CD4-positive, alpha-beta T cell (primary cell): ENCODE data around the gene IL33. TPM values are rescaled to one million over a fixed set of nuclear protein-coding genes. Genes with fewer than 3 reads are reported as not detected.

ENCODE experiments used
- ATAC-seq: fragments of 200-7000 bp; cut with Tn5 transposase; one replicate; pipeline ENCODE4 v1.10.0; 2022; ENCODE audit warnings: mild to moderate bottlenecking; ENCODE audit not compliant: poor library complexity
- CTCF ChIA-PET: fragments of 350-600 bp; sonication (Branson Sonifier 250); formaldehyde crosslinking; loops from one replicate; lab custom pipeline; 2021; ENCODE audit warnings: antibody characterized with exemption, inconsistent platforms; lab: Charles Lee
- POLR2A ChIA-PET: fragments of 350-600 bp; sonication (Branson Sonifier 250); formaldehyde crosslinking; loops from one replicate; lab custom pipeline; 2021; ENCODE audit warnings: antibody characterized with exemption, inconsistent platforms; lab: Charles Lee
- DNase-seq, 14 experiments: peaks; one replicate each; pipeline ENCODE4 v3.0.0-alpha.2; 2013 to 2020; ENCODE audit warnings: mixed read lengths in 2 of 14
- H3K27ac ChIP-seq, 2 donors: one replicate each; pipeline versions ENCODE4 v1.5.1 to v1.7.0; 2013; ENCODE audit warnings: low read length in 2 of 2, low read depth in 1 of 2, mild to moderate bottlenecking in 1 of 2
- H3K27me3 ChIP-seq, 2 experiments: 1 replicate in 1 of 2; 2 replicates in 1 of 2; pipeline versions ENCODE4 v1.6.1 to v1.7.0; 2013; ENCODE audit warnings: low read length in 2 of 2, control low read depth in 1 of 2, mild to moderate bottlenecking in 1 of 2, moderate library complexity in 1 of 2; ENCODE audit not compliant: insufficient read depth in 2 of 2, control insufficient read depth in 1 of 2
- H3K36me3 ChIP-seq: one replicate; pipeline ENCODE4 v1.6.1; 2013; ENCODE audit warnings: low read length, control low read depth; ENCODE audit not compliant: insufficient read depth
- H3K4me1 ChIP-seq: one replicate; pipeline ENCODE4 v1.6.1; 2013; ENCODE audit warnings: low read length, control low read depth; ENCODE audit not compliant: insufficient read depth
- H3K4me3 ChIP-seq: one replicate; pipeline ENCODE4 v1.5.1; 2013; ENCODE audit warnings: mild to moderate bottlenecking, low read length, moderate library complexity
- H3K9me3 ChIP-seq, 2 experiments: 1 replicate in 1 of 2; 2 replicates in 1 of 2; pipeline versions ENCODE4 v1.6.1 to v1.7.0; 2013; ENCODE audit warnings: low read length in 2 of 2, mild to moderate bottlenecking in 2 of 2, control low read depth in 1 of 2, moderate library complexity in 1 of 2; ENCODE audit not compliant: control insufficient read depth in 1 of 2, insufficient read depth in 1 of 2
- H3K27ac Mint-ChIP-seq: one replicate; pipeline ENCODE4 v1.8.0; 2020; ENCODE audit warnings: mixed read lengths
- H3K27me3 Mint-ChIP-seq: one replicate; pipeline ENCODE4 v1.8.0; 2021; ENCODE audit warnings: mixed read lengths
- H3K36me3 Mint-ChIP-seq: one replicate; pipeline ENCODE4 v1.8.0; 2021; ENCODE audit warnings: low read depth, mixed read lengths
- H3K4me1 Mint-ChIP-seq: one replicate; pipeline ENCODE4 v1.8.0; 2021; ENCODE audit warnings: low read depth, mixed read lengths
- H3K4me3 Mint-ChIP-seq: one replicate; pipeline ENCODE4 v1.8.0; 2020; ENCODE audit warnings: mild to moderate bottlenecking, mixed read lengths
- H3K9me3 Mint-ChIP-seq: one replicate; pipeline ENCODE4 v1.8.0; 2020; ENCODE audit warnings: mixed read lengths
- CTCF ChIP-seq: fragments of 200-600 bp; IDR thresholded peaks from one replicate; pipeline ENCODE4 v1.8.0; 2022; ENCODE audit warnings: antibody characterized with exemption, mild to moderate bottlenecking
- intact Hi-C, 2 experiments: fragments of 100-400 bp; cut with DNase I in 1 of 2; cut with micrococcal nuclease in 1 of 2; formaldehyde crosslinking; loops; one replicate each; pipeline versions ENCODE4 v1.15.1 to v1.9.0; 2023 to 2025; cut with DNase I, micrococcal nuclease
- total RNA-seq, 174 experiments: library from RNA in 2 of 174; stranded (reverse) in 2 of 174; gene quantifications; one replicate each; pipeline ENCODE4 v1.2.3 and lab custom pipeline; 2021 to 2026

Gene IL33
- total RNA-seq, 2 experiments from 2014 or later: not detected

GRCh38 chr9:6216951-6217350 is 1.3 kb downstream of the IL33 start:
- Histone ChIP-seq H3K27me3 (peaks cover 7 to 13% of the 10 kb centered on the region in 2 experiments), H3K4me3 (no peak overlapping the region), H3K27ac (no peak overlapping the region), H3K4me1 (no peaks in the 10 kb centered on the region), H3K9me3 (no peaks in the 10 kb centered on the region), H3K36me3 (no peaks in the 10 kb centered on the region)
- Mint-ChIP-seq H3K36me3 (no peaks in the 10 kb centered on the region), H3K27me3 (peaks cover 46% of the 10 kb centered on the region), H3K4me1 (no peaks in the 10 kb centered on the region), H3K9me3 (peaks cover 3% of the 10 kb centered on the region), H3K27ac (no peak overlapping the region), H3K4me3 (no peak overlapping the region)
- POLR2A ChIA-PET: no interaction called here
- no peak for TF ChIP-seq CTCF
- DNase-seq (no peak), ATAC-seq (no peak)
- intact Hi-C loops: no loop called here
- CTCF ChIA-PET: no interaction called here

GRCh38 chr9:6218099-6218502 is 2.5 kb downstream of the IL33 start:
- intact Hi-C loops: no loop called here
- CTCF ChIA-PET: no interaction called here
- Histone ChIP-seq H3K27me3 (peaks cover 7 to 13% of the 10 kb centered on the region in 2 experiments), H3K36me3 (no peaks in the 10 kb centered on the region), H3K27ac (no peak overlapping the region), H3K4me3 (no peak overlapping the region), H3K4me1 (no peaks in the 10 kb centered on the region), H3K9me3 (no peaks in the 10 kb centered on the region)
- H3K9me3 Mint-ChIP-seq: no peaks in the 10 kb centered on the region
- no peak overlapping the region for H3K27ac Mint-ChIP-seq
- POLR2A ChIA-PET: no interaction called here
- DNase-seq (no peak), ATAC-seq (no peak)
- H3K4me1 Mint-ChIP-seq: no peaks in the 10 kb centered on the region
- H3K27me3 Mint-ChIP-seq: peaks cover 48% of the 10 kb centered on the region
- H3K36me3 Mint-ChIP-seq: no peaks in the 10 kb centered on the region
- TF ChIP-seq CTCF: no peak
- no peak overlapping the region for H3K4me3 Mint-ChIP-seq

DNA sequence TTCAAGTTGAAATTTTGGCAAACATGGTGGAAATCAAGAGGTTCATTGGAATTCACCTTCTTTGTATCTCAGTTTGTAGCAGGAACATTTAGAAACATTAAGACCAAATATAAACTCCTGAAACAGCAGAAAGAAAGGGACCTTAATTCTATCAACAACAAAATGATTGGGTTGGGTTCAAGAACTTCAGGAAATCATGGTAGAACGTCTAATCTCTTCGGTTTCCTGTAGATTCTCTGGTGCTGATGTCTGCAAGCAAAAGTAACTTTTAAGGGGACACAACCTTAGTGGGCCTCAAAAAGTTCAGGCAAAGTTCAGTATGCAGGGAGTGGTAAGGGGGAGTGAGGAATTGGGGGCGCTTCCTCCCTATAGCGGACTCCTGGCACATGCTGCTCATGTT is 3.4 kb downstream of the IL33 start:
- Mint-ChIP-seq H3K4me1 (no peaks in the 10 kb centered on the region), H3K9me3 (no peaks in the 10 kb centered on the region), H3K27ac (no peak overlapping the region), H3K36me3 (no peaks in the 10 kb centered on the region), H3K27me3 (peaks cover 48% of the 10 kb centered on the region), H3K4me3 (no peak overlapping the region)
- intact Hi-C loops: no loop called here
- no peak for TF ChIP-seq CTCF
- CTCF ChIA-PET: no interaction called here
- Histone ChIP-seq H3K4me3 (no peak overlapping the region), H3K36me3 (no peaks in the 10 kb centered on the region), H3K27ac (no peak overlapping the region), H3K27me3 (peaks cover 7 to 10% of the 10 kb centered on the region in 2 experiments), H3K4me1 (no peaks in the 10 kb centered on the region), H3K9me3 (no peaks in the 10 kb centered on the region)
- no peak for DNase-seq
- no peak for ATAC-seq
- POLR2A ChIA-PET: no interaction called here
